ENCODE data around the gene GRIN2A. TPM values are rescaled to one million over a fixed set of nuclear protein-coding genes. Genes with fewer than 3 reads are reported as not detected.

GRIN2A gene
- total and polyA plus RNA-seq, 2 of the 13 experiments (the other 11 are each of a cell fraction or from before 2014, with no cell fraction given): not detected

- TF ChIP-seq SOX13 (IDR thresholded peaks at IDR 0.05): no peak
- no peak for TF ChIP-seq SOX13 (CRISPR knock-in tag; conservative IDR thresholded peaks at IDR 0.05 in 1 of 2, IDR thresholded peaks at IDR 0.05 in 1 of 2)
- TF ChIP-seq STAT6 (CRISPR knock-in tag; IDR thresholded peaks at IDR 0.05; ENCODE audit: borderline replicate concordance): no peak
- no peak for TF ChIP-seq ZNF775 (CRISPR knock-in tag; IDR thresholded peaks at IDR 0.05; ENCODE audit: borderline replicate concordance)
- TF ChIP-seq PLRG1 (conservative IDR thresholded peaks at IDR 0.05): no peak
Observed at GRCh38 chr16:10224850-10225249, 42.6 kb upstream of the GRIN2A start (continued).

- H3K27ac ChIP-seq (ENCODE audit: extremely low read length, insufficient read depth, low read length): no peak overlapping the region
- peaks cover 23% of the 10 kb centered on the region for H3K4me1 ChIP-seq (ENCODE audit: insufficient read depth, low read length)
- BruUV-seq (replicated peaks): no TSS peak
- no peak for DNase-seq (ENCODE audit: low spot score)
- ATAC-seq: no peak
- H2AFZ ChIP-seq (ENCODE audit: low read length): no peak overlapping the region
- peaks cover 2 to 38% of the 10 kb centered on the region in 2 experiments; a peak in 4 of 5 replicates for H3K27me3 ChIP-seq (ENCODE audit: control insufficient read depth in 1 of 2, insufficient read depth in 2 of 2, low read length in 2 of 2)
- H3K4me3 ChIP-seq (replicated peaks in 1 of 3; ENCODE audit: insufficient read depth in 1 of 3, low read depth in 2 of 3, low read length in 3 of 3): no peak overlapping the region
- CTCF ChIA-PET (ENCODE audit: low intra/inter-chr PET ratio, low total read pairs): no interaction called here
- intact Hi-C loops (cut with micrococcal nuclease; ENCODE audit: unreplicated experiment): no loop called here
- H3K79me2 ChIP-seq (ENCODE audit: insufficient read depth, low read length): no peaks in the 10 kb centered on the region
- FAIRE-seq: no peak
- in situ Hi-C loops (cut with HindIII; ENCODE audit: extremely low pct_ligation_motif_present, low pct_unique_long_range_greater_than_20kb): no loop called here
- no peak overlapping the region for H3K9ac ChIP-seq (ENCODE audit: insufficient read depth, low read depth, low read length)
- H3K4me2 ChIP-seq (ENCODE audit: low read depth, low read length): no peak overlapping the region
- no peaks in the 10 kb centered on the region for H3K9me3 ChIP-seq (ENCODE audit: low read length)
- TF ChIP-seq ZNF639 (CRISPR knock-in tag; conservative IDR thresholded peaks at IDR 0.05) (no peak), AHR (CRISPR knock-in tag; IDR thresholded peaks at IDR 0.05) (no peak), ZBTB37 (CRISPR knock-in tag; IDR thresholded peaks at IDR 0.05) (no peak), NCOA2 (CRISPR knock-in tag; IDR thresholded peaks at IDR 0.05) (no peak)
- H4K20me1 ChIP-seq (ENCODE audit: insufficient read depth, low read length): no peaks in the 10 kb centered on the region
- 5% methylated on average over 3 of the region's 3 CpGs for WGBS (ENCODE audit: low lambda C conversion rate)
- POLR2A ChIA-PET: no interaction called here
- no peaks in the 10 kb centered on the region for H3K36me3 ChIP-seq (replicated peaks in 1 of 2; ENCODE audit: control insufficient read depth in 1 of 2, insufficient read depth in 2 of 2, low read length in 2 of 2)
Observed at GRCh38 chr16:10220942-10221341, 38.7 kb upstream of the GRIN2A start.

All from HepG2 (cell line).